IPS-18c (cell line): ENCODE results near the gene PIAS4.
"Not testable (repeated sequence)": the region's sequence is repeated elsewhere in the genome, so short reads cannot be mapped to it uniquely, and the experiment has no call there.

Source experiments
- H3K4me3 ChIP-seq: 2 replicates; pipeline ENCODE4 v1.7.0; 2013; ENCODE audit warnings: low read depth, mild to moderate bottlenecking, low read length, moderate library complexity; ENCODE audit not compliant: insufficient read depth
- H3K9me3 ChIP-seq: one replicate; pipeline ENCODE4 v1.6.1; 2013; ENCODE audit warnings: mild to moderate bottlenecking, low read length, moderate library complexity; ENCODE audit not compliant: control insufficient read depth, insufficient read depth

Gene PIAS4

DNA sequence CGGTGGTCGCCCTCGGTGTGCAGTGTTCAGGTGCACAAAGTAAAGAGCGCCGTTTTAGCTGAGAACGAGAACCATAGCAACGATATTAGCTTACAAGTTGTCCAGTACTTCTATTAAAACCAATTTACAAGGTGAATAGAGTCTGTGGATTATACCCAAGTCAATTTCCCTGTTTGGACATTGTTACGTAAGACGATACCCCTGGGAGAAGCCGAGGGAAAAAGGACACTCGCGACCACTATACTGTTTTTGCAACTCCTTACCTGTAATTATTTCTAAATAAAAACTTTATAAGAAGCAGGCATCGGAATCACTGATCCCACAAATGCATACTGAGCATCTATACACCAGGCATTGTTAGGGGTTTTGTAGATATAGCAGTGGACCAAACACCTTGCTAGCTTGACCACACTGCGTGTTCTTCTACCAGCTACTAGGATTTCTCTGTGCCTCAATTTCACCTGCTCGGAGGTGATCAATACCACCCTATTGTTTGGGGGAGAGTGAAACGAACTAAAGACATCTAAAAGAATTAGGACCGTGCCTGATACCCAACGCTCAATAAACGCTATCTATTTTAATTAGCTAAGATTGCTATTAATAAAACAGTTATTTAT, 21.8 kb upstream of the PIAS4 start:
- Histone ChIP-seq H3K4me3 (peak overlapping the region; percentile 92), H3K9me3 (no peaks in the 10 kb centered on the region)

DNA sequence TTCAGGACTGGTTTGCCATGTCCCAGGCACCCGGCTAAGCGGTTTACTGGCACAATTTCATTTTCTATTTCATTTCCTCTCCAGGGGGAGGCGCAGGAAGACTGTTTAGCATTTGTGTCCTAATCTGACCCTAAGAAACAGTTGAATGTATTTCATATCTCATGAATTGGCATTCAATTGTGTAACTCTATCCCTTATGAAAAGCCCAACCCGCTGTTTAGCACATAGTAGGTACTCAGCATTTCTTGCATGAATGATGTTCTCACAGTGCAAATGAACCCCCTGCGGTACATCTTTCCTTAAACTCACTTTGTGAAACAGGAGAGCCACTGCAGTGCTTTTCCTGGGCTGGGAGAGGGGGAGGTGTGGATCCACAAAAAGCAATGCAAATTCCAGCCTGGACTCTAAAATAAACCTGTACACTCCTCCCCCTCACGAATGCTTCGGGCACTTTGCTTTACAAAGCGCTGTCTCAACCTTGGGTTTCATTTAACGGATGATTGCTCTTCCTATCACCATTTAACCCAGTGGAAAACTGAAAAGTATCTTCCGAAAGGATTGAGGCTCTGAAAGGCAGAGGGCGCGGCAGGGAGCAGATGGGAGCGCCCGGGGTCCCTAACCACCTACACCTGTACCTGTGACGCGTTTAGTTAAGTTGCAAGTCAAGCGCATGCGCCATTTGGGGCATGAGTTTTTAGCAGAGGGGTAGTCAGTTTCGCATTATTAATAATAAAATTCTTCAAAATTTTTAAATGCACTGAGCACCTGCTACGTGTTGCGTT, 21.1 kb upstream of the PIAS4 start:
- Histone ChIP-seq H3K9me3 (no peaks in the 10 kb centered on the region), H3K4me3 (peak overlapping the region; percentile 92; the same call in 1 of the 2 replicates)

DNA sequence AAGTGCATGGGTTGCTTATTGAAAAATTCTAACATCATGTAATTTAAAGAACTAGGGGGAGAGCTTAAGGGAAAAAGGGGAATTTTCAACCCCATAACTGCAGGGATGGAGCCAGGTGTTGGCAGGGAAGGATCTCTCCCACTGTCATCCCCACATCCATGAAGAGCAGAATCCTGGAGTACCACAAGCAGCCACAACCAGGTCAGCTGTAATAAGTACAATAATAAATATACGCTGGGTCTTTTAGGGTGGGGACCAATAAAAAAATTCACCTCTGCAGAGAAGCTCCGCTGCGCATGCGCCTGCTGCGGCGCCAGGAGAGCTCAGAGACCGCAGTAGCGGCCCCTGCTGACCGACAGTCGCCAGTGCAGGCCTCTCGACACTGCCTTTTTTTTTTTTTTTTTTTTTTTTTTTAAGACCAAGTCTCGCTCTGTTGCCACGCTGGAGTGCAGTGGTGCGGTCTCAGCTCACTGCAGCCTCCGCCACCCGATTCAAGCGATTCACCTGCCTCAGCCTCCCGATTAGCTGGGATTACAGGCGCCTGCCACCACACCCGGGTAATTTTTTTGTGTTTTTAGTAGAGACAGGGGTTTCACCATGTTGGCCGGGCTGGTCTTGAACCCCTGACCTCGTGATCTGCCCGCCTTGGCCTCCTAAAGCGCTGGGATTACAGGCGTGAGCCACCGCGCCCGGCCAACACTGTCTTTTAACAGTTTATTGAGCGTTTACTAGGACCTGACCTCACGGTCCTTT, 19.7 kb upstream of the PIAS4 start:
- H3K9me3 ChIP-seq = no peaks in the 10 kb centered on the region
- peak overlapping the region; percentile 92; the same call in 1 of the 2 replicates for H3K4me3 ChIP-seq

DNA sequence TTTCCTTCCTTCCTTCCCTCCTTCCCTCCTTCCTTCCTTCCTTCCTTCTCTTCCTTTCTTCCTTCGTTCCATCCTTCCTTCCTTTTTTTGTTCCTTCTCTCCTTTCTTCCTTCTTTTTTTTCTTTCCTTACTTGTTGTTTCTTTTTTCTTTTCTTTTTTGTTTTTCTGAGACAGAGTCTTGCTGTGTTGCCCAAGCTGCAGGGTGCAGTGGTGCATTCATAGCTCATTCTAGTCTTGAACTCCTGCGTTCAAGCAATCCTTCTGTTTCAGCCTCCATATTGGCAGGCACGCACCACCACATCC, 16.8 kb upstream of the PIAS4 start:
- no peak overlapping the region for H3K4me3 ChIP-seq
- no peaks in the 10 kb centered on the region for H3K9me3 ChIP-seq

DNA sequence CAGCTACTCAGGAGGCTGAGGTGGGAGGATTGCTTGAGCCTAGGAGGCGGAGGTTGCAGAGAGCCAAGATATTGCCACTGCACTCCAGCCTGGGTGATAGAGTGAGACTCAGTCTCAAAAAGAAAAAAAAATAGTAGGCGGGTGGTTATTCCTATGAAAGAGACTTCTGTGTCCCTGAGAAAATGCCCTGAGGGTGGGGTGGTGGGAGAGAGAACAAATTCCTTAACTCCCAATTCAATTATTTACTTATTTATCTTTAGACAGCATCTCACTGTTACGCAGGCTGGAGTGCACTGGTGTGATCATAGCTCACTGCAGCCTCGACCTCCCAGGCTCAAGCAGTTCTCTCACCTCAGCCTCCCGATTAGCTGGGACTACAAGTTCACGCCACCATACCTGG, 11.9 kb upstream of the PIAS4 start:
- no peak overlapping the region for H3K4me3 ChIP-seq
- H3K9me3 ChIP-seq = no peaks in the 10 kb centered on the region

DNA sequence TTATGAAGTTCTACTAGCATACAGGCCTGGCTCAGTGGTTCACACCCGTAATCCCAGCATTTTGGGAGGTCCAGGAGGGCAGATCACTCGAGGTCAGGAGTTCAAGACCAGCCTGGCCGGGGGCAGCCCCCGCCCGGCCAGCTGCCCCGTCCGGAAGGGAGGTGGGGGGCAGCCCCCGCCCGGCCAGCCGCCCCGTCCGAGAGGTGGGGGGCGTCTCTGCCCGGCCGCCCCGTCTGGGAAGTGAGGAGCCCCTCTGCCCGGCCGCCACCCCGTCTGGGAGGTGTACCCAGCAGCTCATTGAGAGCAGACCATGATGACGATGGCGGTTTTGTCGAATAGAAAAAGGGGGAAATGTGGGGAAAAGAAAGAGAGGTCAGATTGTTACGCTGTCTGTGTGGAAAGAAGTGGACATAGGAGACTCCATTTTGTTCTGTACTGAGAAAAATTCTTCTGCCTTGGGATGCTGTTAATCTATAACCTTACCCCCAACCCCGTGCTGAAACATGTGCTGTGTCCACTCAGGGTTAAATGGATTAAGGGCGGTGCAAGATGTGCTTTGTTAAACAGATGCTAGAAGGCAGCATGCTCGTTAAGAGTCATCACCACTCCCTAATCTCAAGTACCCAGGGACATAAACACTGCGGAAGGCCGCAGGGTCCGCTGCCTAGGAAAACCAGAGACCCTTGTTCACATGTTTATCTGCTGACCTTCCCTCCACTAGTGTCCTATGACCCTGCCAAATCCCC, 8.7 kb upstream of the PIAS4 start:
- not testable (repeated sequence) for H3K9me3 ChIP-seq, H3K4me3 ChIP-seq

DNA sequence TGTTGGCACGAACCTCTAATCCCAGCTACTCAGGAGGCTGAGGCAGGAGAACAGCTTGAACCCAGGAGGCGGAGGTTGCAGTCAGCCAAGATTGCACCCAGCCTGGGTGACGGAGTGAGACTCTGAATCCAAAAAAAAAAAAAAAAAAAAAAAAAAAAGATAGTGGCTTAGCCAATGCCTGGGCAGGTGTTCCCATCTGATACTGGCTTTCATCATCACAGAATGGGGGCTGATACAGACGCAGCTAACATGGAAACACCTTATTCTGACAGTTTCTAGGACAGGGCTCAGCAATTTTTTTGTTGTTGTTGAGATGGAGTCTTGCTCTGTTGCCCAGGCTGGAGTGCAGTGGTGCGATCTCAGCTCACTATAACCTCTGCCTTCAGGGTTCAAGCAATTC, 6.7 kb upstream of the PIAS4 start:
- H3K4me3 ChIP-seq, H3K9me3 ChIP-seq: not testable (repeated sequence)

DNA sequence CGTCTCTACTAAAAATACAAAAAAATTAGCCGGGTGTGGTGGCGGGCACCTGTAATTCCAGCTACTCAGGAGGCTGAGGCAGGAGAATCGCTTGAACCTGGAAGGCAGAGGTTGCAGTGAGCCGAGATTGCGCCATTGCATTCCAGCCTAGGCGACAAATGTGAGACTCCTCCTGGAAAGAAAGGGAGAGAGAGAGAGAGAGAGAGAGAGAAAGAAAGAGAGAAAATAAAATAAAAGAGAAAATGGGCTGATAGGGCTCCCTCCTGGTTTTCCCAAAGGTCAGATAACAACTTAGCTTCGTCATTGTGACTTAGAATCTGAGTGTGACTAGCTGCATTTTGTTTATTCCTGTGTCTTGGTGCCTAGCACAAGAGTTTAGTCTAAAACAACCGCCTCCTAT, 2.1 kb upstream of the PIAS4 start:
- not testable (repeated sequence) for H3K9me3 ChIP-seq, H3K4me3 ChIP-seq

DNA sequence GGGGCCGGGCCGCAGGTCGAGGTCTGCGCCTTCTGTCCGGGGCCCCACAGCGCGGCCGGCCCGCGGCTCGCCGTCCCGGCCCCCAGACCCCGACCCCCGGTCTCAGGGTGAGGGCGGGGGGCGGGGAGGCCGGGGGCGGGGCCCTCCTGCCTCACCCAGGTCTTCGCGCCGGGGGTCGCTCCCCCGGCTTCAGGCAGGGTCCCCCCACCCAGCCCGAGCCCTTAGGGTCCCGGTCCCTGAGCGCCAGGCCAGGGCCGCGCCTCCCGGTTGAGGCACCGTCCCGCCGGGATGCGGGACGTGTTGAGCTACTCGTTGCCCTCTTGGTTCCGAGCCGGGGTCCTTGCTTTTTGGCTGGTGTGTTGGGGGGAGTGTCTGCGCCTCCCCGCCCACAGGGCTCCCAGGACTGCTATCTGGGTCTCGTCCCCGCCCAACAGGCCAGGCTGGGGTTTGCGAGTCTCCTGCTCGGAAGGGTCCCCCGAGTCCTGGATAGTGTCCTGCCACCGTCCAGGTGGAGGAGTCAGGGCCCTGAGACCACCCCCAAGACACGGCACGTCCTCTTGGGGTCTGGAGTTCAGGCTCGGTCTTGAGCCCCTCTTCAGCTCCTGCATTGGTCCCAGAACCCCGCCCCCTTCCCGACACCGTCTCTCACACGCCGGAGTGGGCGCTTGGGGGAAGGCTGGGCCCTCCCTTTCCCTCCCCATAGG, 452 bp downstream of the PIAS4 start:
- H3K9me3 ChIP-seq = no peaks in the 10 kb centered on the region
- H3K4me3 ChIP-seq = peak overlapping the region; percentile 78

DNA sequence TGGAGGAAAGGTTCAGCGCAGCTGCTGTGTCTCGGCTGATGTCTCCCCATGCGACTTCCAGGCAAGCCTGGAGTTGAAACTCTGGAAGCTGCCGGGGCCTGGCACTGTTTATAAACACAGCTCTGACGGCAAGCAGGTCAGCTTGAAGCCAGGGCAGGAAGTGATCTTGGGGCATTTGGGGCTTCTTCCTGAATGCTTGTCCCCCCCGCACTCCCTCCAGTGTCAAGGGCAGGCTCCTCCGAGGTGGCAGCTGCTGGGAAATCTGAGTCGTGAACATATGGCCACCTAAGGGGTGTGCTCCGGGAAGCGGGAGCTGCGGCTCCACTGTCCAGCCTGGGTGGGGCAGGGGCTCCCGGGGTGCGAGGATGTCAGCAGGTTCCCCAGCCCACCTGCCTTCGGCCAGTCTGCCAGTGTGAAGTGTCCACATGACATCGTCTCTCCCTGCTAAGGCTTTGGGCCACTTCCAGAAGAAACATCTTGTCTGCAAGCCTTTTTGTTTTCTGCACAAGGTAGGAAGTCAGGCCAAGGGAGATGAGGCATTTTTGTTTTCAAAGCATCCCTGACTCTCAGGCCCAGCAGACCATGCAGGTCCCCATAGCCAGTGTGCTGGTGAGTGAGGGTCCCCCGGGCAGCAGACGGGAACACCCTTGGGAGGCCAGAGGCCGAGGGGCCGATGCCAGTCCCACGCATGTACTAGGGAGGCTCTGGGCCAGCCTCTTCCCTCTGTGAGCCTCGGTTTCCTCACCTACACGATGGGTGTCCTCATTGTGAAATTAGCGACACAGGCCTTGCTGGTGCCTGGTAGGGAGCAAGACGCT, 2.7 kb downstream of the PIAS4 start:
- Histone ChIP-seq H3K9me3 (no peaks in the 10 kb centered on the region), H3K4me3 (no peak overlapping the region)

DNA sequence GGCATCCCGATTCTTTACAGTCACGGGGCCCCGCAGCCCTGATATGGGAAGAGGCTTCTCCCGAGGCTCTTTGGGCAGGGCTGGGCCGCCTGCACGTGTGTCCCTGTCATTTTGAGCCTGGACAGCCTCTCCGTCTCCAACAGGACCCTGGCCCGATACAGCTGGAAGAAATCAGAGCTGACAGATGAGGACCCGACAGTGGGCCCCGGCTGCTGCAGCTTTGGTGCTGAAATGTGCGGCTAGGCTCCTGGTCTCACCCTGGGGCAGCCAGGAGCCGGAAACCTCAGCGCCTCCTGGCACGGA, 3.2 kb downstream of the PIAS4 start:
- Histone ChIP-seq H3K9me3 (no peaks in the 10 kb centered on the region), H3K4me3 (no peak overlapping the region)

DNA sequence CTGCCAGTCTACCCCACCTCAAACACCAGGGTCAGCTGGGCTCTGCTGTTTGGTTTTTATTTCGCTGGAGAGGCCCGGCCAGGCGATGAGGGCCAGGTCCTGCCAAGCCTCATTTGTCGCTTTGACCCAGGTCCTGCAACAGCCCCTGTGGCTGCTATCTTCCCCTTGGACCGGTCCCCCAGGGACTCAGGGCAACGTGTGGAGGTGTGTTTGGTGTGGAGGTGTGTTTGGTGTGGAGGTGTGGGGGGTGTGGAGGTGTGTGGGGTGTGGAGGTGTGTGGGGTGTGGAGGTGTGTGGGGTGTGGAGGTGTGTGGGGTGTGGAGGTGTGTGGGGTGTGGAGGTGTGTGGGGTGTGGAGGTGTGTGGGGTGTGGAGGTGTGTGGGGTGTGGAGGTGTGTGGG, 3.9 kb downstream of the PIAS4 start:
- H3K4me3 ChIP-seq, H3K9me3 ChIP-seq: not testable (repeated sequence)

DNA sequence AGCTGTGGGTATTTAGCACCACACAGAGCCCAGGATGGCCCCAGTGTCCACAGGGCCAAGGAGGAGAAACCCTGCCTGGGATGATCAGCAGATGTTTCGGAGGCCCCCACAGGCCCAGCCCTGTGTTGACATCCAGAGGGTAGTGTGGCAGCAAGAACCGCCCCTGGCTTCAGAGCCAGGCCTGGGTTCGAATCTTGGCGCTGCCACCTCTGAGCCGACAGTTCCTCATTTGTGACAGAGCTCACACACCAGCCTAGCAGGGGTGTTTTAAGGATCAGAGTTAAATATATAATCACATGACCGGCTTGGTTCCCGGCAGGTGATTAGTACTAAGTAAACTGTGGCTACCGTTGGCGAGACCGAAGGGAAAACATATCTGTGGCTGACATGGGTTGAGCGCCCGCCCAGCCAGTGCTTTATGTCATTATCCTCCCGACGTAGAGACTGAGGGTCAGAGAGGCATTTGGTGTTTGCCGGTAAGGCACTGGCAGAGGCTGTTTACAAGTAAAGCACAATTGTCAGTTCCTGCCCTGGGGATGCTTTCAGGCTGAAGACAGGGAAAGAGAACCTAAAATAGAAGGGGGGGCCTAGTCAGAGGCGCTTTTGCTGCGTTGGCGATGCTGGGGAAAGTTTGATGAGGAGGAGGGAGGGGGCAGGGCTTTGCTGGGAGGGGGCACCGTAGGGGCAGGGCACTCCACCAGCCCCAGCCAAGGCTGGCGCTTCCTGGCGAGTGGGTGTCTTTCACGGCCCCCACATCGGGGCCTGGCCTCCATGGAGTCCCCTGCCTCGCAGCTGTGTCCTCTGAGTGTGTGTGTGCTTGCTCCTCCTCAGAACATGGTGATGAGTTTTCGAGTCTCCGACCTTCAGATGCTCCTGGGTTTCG, 4.8 kb downstream of the PIAS4 start:
- H3K4me3 ChIP-seq = no peak overlapping the region
- no peaks in the 10 kb centered on the region for H3K9me3 ChIP-seq

DNA sequence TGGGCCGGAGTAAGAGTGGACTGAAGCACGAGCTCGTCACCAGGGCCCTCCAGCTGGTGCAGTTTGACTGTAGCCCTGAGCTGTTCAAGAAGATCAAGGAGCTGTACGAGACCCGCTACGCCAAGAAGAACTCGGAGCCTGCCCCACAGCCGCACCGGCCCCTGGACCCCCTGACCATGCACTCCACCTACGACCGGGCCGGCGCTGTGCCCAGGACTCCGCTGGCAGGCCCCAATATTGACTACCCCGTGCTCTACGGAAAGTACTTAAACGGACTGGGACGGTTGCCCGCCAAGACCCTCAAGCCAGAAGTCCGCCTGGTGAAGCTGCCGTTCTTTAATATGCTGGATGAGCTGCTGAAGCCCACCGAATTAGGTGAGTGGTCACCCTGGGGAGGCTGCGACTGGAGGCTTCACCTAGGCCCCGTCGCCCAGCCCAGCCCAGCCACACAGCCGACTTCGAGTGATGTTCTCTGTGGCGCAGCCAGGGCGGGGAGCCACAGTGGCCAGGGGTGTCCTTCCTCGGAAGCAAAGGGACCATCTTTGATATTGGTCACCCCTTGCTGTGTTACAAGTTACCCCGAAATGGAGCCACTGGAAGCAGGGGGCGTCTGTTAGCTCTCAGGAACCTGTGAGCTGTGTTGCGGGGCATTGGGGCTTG, 5.6 kb downstream of the PIAS4 start:
- Histone ChIP-seq H3K9me3 (no peaks in the 10 kb centered on the region), H3K4me3 (no peak overlapping the region)

DNA sequence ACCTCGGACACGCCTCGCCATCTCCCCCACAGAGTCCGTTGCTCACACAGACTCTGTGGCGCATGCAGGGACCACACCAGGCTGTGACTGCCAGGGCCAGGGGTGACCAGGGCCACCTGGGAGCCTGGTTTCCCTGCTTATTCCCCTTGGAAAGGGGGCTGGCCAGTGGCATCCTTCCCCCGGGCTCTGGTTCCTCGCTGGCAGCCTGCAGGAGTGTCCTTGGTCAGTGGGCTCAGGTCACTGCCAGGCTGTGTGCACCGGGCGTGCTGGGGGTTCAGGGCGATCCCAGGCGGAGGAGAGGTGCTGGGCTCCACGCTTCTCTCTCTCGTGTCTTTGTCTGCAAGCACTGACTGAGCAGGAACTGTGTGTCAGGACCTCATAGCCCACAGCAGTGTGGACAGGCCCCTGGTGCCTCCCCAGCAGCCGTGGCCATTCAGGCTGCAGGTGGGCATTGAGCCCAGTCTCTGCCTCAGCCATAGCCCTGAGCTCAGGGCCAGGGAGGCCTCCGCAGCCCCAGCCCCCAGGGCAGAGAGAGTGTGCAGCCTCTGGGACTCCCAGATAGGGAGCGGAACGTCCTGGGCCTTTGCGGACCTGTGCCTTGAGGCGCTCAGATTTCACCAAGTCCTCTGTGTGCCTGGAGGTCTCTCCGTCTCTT, 6.5 kb downstream of the PIAS4 start:
- Histone ChIP-seq H3K9me3 (no peaks in the 10 kb centered on the region), H3K4me3 (no peak overlapping the region)
